ENCODE results near the gene DGKG.

Gene DGKG

GRCh38 chr3:186180891-186181481 lies 181.0 kb downstream of the DGKG start:
- POLR2A ChIA-PET: no interaction called here
- H3K4me3 ChIP-seq (ENCODE audit: low read depth, low read length): no peak overlapping the region
- CTCF ChIA-PET: no interaction called here
- no peak for DNase-seq (ENCODE audit: low read depth, low spot score)
- TF ChIP-seq, protein P1, sequence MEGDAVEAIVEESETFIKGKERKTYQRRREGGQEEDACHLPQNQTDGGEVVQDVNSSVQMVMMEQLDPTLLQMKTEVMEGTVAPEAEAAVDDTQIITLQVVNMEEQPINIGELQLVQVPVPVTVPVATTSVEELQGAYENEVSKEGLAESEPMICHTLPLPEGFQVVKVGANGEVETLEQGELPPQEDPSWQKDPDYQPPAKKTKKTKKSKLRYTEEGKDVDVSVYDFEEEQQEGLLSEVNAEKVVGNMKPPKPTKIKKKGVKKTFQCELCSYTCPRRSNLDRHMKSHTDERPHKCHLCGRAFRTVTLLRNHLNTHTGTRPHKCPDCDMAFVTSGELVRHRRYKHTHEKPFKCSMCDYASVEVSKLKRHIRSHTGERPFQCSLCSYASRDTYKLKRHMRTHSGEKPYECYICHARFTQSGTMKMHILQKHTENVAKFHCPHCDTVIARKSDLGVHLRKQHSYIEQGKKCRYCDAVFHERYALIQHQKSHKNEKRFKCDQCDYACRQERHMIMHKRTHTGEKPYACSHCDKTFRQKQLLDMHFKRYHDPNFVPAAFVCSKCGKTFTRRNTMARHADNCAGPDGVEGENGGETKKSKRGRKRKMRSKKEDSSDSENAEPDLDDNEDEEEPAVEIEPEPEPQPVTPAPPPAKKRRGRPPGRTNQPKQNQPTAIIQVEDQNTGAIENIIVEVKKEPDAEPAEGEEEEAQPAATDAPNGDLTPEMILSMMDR (IDR thresholded peaks at IDR 0.05; ENCODE audit: insufficient read depth, low read length, missing control alignments): no peak

- ChIA-PET CTCF (no interaction called here), POLR2A (no interaction called here)
- TF ChIP-seq, protein P1 (IDR thresholded peaks at IDR 0.05; ENCODE audit: insufficient read depth, low read length, missing control alignments): no peak
- no peak overlapping the region for H3K4me3 ChIP-seq (ENCODE audit: low read depth, low read length)
- no peak for DNase-seq (ENCODE audit: low read depth, low spot score)
Measured at GRCh38 chr3:186180151-186180550, 181.9 kb downstream of the DGKG start.

DNA sequence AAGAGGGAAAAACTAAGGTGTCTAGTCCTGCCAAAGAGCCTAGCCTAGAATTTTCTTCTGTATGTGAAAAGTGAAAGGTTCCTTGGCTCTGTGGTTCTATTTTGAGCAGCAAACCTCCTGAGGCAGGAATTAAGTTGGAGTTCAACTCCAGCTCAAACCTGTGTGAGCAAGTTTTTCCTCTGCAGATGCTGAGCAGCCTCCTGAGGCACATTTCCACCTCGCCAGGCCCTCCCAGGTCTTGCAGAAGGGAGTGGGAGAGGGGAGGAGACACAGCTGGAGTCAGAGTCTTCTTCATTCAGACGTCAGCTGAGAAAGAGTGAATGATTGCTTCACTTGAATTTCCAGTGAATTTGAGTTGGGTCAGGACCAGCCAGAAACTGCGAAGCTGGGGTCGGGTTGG lies 183.6 kb downstream of the DGKG start:
- no peak overlapping the region for H3K4me3 ChIP-seq (ENCODE audit: low read depth, low read length)
- TF ChIP-seq, protein P1 (IDR thresholded peaks at IDR 0.05; ENCODE audit: insufficient read depth, low read length, missing control alignments): no peak
- CTCF ChIA-PET: interaction anchor here (1.2 kb wide), 1 partner anchor 81 kb away, joined by 3 read pairs; no protein-coding TSS in a partner anchor
- POLR2A ChIA-PET: no interaction called here
- no peak for DNase-seq (ENCODE audit: low read depth, low spot score)

GRCh38 chr3:186176373-186176990 lies 185.6 kb downstream of the DGKG start:
- no peak for DNase-seq (ENCODE audit: low read depth, low spot score)
- TF ChIP-seq, protein P1 (IDR thresholded peaks at IDR 0.05; ENCODE audit: insufficient read depth, low read length, missing control alignments): no peak
- ChIA-PET CTCF (no interaction called here), POLR2A (interaction anchor here (0.6 kb wide), 1 partner anchor 352 kb away, joined by 3 read pairs; the partner anchor contains the start of gene IGF2BP2)
- no peak overlapping the region for H3K4me3 ChIP-seq (ENCODE audit: low read depth, low read length)

DNA sequence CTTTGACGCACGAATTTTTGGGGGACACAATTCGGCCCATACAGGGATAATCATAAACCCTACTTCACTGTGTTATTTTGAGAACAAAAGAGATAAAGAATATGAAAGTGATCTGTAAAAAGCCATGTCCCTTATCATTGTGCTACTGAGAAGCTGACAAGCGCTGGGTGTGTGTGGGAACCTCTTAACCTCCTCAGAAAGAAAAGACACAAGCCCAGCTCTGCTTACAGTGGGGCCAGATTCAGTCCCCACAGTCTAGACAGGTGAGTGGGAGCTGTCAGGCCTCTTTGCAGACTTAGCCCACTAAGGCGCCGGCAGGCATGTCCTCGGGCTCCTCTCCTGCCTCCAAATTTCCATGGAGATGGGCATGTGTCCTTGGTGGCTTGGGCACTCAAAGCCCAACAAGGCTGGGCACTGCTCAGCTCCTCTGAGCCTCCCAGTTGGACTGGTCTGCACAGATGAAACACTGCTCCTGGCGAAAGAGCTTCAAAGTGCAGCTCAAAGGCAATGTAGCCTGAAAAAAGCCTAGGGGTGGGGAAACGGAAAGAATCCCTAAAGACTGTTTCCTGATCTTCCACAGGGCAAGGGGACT lies 188.7 kb downstream of the DGKG start:
- CTCF ChIA-PET: no interaction called here
- H3K4me3 ChIP-seq (ENCODE audit: low read depth, low read length): no peak overlapping the region
- POLR2A ChIA-PET: no interaction called here
- TF ChIP-seq, protein P1 (IDR thresholded peaks at IDR 0.05; ENCODE audit: insufficient read depth, low read length, missing control alignments): no peak
- DNase-seq (ENCODE audit: low read depth, low spot score): no peak

DNA sequence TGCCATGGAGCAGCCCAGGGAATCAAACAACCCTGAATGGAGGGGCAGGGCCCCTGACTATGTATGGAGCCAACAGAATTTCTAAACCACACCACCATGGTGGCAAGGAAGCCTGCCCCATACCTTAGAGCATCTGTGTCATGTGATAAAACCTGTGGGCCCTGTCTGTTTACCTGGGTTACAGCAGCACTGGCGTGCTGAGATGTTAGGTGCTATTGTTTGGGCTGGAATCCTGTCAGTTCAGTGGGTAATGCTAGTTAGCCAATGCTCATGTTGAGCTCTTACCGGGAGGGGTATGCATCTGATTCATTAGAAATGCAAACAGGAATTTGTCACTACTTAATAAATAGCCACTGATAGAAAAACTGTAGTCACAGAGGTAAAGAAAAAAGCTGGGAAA lies 189.7 kb downstream of the DGKG start:
- ChIA-PET CTCF (no interaction called here), POLR2A (no interaction called here)
- TF ChIP-seq, protein P1 (IDR thresholded peaks at IDR 0.05; ENCODE audit: insufficient read depth, low read length, missing control alignments): no peak
- H3K4me3 ChIP-seq (ENCODE audit: low read depth, low read length): no peak overlapping the region
- no peak for DNase-seq (ENCODE audit: low read depth, low spot score)

Measured in AG04449 (cell line).